WTC11 (cell line): ENCODE measurements around the gene L3MBTL1.

Experiments
- ATF3 ChIP-seq: sonication (generic); formaldehyde crosslinking; conservative IDR thresholded peaks from 2 replicates; pipeline ENCODE4 v1.8.1; 2022; ENCODE audit warnings: mild to moderate bottlenecking, missing genetic modification reagents
- CTCF ChIP-seq: fragments of 200-600 bp; IDR thresholded peaks from 2 replicates; pipeline ENCODE4 v1.8.0; 2022; ENCODE audit warnings: antibody characterized with exemption
- E2F1 ChIP-seq: sonication (generic); formaldehyde crosslinking; IDR thresholded peaks from 2 replicates; pipeline ENCODE4 v1.8.0; 2022; ENCODE audit warnings: mild to moderate bottlenecking, missing genetic modification reagents
- ELF4 ChIP-seq: sonication (generic); formaldehyde crosslinking; IDR thresholded peaks from 2 replicates; pipeline ENCODE4 v1.8.1; 2022; ENCODE audit warnings: low read depth, mild to moderate bottlenecking, moderate library complexity, missing genetic modification reagents
- ESRRA ChIP-seq: sonication (generic); formaldehyde crosslinking; IDR thresholded peaks from 2 replicates; pipeline ENCODE4 v1.8.1; 2022; ENCODE audit warnings: mild to moderate bottlenecking, missing genetic modification reagents, borderline replicate concordance
- ETV6 ChIP-seq: sonication (generic); formaldehyde crosslinking; IDR thresholded peaks from 2 replicates; pipeline ENCODE4 v1.8.1; 2022; ENCODE audit warnings: mild to moderate bottlenecking, missing genetic modification reagents
- FOXJ3 ChIP-seq: sonication (generic); formaldehyde crosslinking; IDR thresholded peaks from 2 replicates; pipeline ENCODE4 v1.9.0; 2021; ENCODE audit warnings: missing genetic modification reagents, mild to moderate bottlenecking, borderline replicate concordance
- FOXK1 ChIP-seq: sonication (generic); formaldehyde crosslinking; IDR thresholded peaks from 2 replicates; pipeline ENCODE4 v1.8.0; 2022; ENCODE audit warnings: mild to moderate bottlenecking, moderate library complexity, missing genetic modification reagents
- MAX ChIP-seq: sonication (generic); formaldehyde crosslinking; IDR thresholded peaks from 2 replicates; pipeline ENCODE4 v1.8.0; 2022; ENCODE audit warnings: mild to moderate bottlenecking, missing genetic modification reagents
- NR1H2 ChIP-seq: sonication (generic); formaldehyde crosslinking; IDR thresholded peaks from 2 replicates; pipeline ENCODE4 v1.9.0; 2021; ENCODE audit warnings: mild to moderate bottlenecking, moderate library complexity, missing genetic modification reagents
- NR3C1 ChIP-seq: sonication (generic); formaldehyde crosslinking; conservative IDR thresholded peaks from 2 replicates; pipeline ENCODE4 v1.8.1; 2023; ENCODE audit warnings: low read depth, mild to moderate bottlenecking, missing genetic modification reagents
- RELA ChIP-seq: sonication (generic); formaldehyde crosslinking; IDR thresholded peaks from 2 replicates; pipeline ENCODE4 v1.8.1; 2022; ENCODE audit warnings: missing genetic modification reagents, mild to moderate bottlenecking, borderline replicate concordance
- TEAD1 ChIP-seq: sonication (generic); formaldehyde crosslinking; IDR thresholded peaks from 2 replicates; pipeline ENCODE4 v1.8.0; 2022; ENCODE audit warnings: mild to moderate bottlenecking, missing genetic modification reagents
- USF2 ChIP-seq: sonication (generic); formaldehyde crosslinking; IDR thresholded peaks from 2 replicates; pipeline ENCODE4 v1.8.1; 2023; ENCODE audit warnings: mild to moderate bottlenecking, missing genetic modification reagents, moderate library complexity

GRCh38 chr20:43458422-43458924 is 49.0 kb upstream of the L3MBTL1 start:
- TF ChIP-seq NR1H2 (CRISPR knock-in tag) (no peak), FOXJ3 (CRISPR knock-in tag) (no peak), CTCF (no peak), ELF4 (no peak), ATF3 (CRISPR knock-in tag) (no peak), NR3C1 (no peak), ETV6 (no peak), MAX (CRISPR knock-in tag) (no peak), TEAD1 (CRISPR knock-in tag) (no peak), FOXK1 (CRISPR knock-in tag) (no peak), E2F1 (no peak), USF2 (CRISPR knock-in tag) (no peak), RELA (CRISPR knock-in tag) (no peak), ESRRA (CRISPR knock-in tag) (no peak)
